K562 (cell line): Measurements from ENCODE around the gene RNF175.

Experiments
- CREB1 ChIP-seq, 2 experiments: sonication (generic) in 1 of 2; formaldehyde crosslinking in 1 of 2; IDR thresholded peaks; 2 replicates each; pipeline versions ENCODE4 v1.6.1 to v1.8.0; 2012 to 2022; ENCODE audit warnings: inconsistent platforms in 1 of 2, mild to moderate bottlenecking in 1 of 2, missing genetic modification reagents in 1 of 2, moderate library complexity in 1 of 2
- EP300 ChIP-seq: IDR thresholded peaks from 2 replicates; pipeline ENCODE4 v1.6.1; 2012; ENCODE audit warnings: low read length, improper control_type of control experiment
- HNRNPUL1 ChIP-seq: fragments of 200-400 bp; formaldehyde crosslinking; IDR thresholded peaks from 2 replicates; pipeline ENCODE4 v1.6.1; 2017; ENCODE audit warnings: low read length
- RNF2 ChIP-seq: sonication (generic); IDR thresholded peaks from 2 replicates; pipeline ENCODE4 v1.6.1; 2016
- TBP ChIP-seq: optimal IDR thresholded peaks from 2 replicates; pipeline ENCODE3; 2011; ENCODE audit warnings: low read depth, low read length, improper control_type of control experiment
- TF ChIP-seq, protein P1 (sequence below), 3 experiments: IDR thresholded peaks in 2 of 3; conservative IDR thresholded peaks in 1 of 3; 2 replicates each; pipeline ENCODE4 v1.5.1; 2011 to 2012; ENCODE audit warnings: low read length in 3 of 3, mild to moderate bottlenecking in 3 of 3, control low read depth in 2 of 3, improper control_type of control experiment in 1 of 3, inconsistent platforms in 1 of 3, low read depth in 1 of 3, mixed read lengths in 1 of 3, moderate library complexity in 1 of 3; ENCODE audit not compliant: insufficient read depth in 2 of 3

DNA sequence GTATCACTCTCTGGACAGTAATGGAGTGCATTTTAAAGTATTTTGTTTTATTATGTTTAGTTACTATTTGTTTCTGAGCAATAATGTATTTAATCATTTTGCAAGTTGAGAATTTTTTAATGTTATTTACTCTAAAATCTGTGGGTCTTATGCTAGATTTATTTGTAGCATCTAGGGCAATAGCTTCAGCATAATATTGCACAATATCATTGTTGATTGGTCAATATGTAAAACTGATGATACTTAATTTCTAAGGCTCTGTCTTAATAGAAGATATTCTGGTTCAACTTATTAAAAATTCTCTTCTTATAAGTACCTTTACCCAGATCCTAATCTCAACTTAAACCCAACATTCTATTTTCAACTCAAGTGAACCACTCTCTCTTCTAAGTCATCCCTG lies 17.6 kb upstream of the RNF175 start:
- no peak for TF ChIP-seq HNRNPUL1
- TF ChIP-seq EP300 = no peak
- TF ChIP-seq TBP = no peak
- no peak for TF ChIP-seq RNF2
- TF ChIP-seq CREB1 (IDR thresholded peaks at IDR 0.05) = no peak
- no peak for TF ChIP-seq CREB1 (CRISPR knock-in tag; IDR thresholded peaks at IDR 0.05)
- TF ChIP-seq, protein P1, sequence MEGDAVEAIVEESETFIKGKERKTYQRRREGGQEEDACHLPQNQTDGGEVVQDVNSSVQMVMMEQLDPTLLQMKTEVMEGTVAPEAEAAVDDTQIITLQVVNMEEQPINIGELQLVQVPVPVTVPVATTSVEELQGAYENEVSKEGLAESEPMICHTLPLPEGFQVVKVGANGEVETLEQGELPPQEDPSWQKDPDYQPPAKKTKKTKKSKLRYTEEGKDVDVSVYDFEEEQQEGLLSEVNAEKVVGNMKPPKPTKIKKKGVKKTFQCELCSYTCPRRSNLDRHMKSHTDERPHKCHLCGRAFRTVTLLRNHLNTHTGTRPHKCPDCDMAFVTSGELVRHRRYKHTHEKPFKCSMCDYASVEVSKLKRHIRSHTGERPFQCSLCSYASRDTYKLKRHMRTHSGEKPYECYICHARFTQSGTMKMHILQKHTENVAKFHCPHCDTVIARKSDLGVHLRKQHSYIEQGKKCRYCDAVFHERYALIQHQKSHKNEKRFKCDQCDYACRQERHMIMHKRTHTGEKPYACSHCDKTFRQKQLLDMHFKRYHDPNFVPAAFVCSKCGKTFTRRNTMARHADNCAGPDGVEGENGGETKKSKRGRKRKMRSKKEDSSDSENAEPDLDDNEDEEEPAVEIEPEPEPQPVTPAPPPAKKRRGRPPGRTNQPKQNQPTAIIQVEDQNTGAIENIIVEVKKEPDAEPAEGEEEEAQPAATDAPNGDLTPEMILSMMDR (IDR thresholded peaks at IDR 0.05 in 2 of 3, conservative IDR thresholded peaks at IDR 0.05 in 1 of 3; ENCODE audit: insufficient read depth in 2 of 3, low read depth in 1 of 3, low read length in 3 of 3) = no peak
